DMS79 (cell line): ENCODE measurements around the gene PRR13.
"Not testable (repeated sequence)": the region's sequence is repeated elsewhere in the genome, so short reads cannot be mapped to it uniquely, and the experiment has no call there.

Experiments used
- DNase-seq: peaks from one replicate; lab custom pipeline; 2025; lab: John Stamatoyannopoulos, UW

Gene PRR13

DNA sequence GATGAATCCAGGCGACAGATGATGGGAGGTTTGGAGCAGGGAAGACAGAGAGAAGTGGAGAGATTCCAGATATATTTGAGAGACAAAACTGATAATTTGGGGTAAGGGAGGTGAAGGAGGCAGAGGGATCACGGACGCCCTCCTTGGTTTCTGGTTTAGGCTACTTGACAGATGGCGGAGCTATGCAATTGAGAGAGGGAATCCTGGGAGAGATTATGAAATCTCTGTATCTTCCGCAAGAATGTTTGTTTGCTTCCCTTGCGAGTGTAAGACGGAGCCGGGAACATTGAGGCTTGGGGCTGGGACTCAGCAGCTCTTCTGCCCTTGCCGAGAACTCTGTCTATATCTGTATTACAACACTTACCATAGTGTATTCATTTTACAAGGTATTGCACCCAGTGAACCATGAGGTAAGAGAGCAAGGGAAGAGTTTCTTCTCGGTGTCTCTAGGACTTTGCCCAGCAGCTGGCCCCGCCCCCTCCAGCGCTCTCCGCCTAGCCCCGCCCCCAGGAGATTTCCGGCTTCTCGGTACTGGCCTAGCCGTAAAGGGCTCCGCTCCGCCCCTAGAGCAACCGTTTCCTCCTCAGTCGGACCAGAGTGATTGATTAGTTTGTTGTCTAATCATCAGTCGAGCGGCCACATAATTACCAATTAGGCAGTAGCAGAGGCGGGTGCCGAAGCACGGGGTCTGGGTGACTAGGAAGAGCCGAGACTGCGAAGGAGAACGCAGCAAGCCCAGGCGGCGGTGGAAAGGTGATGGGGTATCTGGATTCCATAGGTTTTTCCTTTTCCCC is at the start of gene PRR13:
Gene PRR13 (plus strand): TSS at position 695 of the 794 bp plus-strand sequence. CDS start 981 bp downstream, outside the sequence.
- peak; percentile 91 for DNase-seq

DNA sequence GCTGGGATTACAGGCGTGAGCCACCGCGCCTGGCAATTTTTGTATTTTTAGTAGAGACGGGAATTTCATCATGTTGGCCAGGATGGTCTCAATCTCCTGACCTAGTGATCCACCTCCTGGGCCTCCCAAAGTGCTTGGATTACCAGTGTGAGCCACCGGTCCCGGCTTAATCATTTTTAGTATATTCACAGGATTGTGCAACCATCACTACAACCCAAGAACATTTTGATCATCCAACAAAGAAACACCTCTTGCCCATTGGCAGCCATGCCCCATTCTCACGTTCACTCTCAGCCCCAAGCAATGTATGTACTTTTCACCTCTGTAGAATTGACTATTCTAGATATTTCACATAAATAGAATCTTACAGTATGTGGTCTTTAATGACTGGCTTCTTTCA is 41.6 kb upstream of the PRR13 start:
- no peak for DNase-seq

DNA sequence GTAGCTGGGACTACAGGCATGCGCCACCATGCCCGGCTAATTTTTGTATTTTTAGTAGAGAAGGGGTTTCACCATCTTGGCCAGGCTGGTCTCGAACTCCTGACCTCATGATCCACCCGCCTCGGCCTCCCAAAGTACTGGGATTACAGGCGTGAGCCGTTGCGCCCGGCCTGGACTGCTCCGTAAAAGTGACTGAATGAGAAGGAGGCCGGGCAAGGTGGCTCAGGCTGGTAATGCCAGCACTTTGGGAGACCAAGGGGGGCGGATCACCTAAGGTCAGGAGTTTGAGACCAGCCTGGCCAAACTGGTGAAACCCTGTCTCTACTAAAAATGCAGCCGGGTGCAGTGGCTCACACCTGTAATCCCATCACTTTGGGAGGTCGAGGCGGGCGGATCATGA is 39.2 kb upstream of the PRR13 start:
- not testable (repeated sequence) for DNase-seq

GRCh38 chr12:53402871-53403270 is 38.7 kb upstream of the PRR13 start:
- DNase-seq: no peak

- no peak for DNase-seq
These were observed 30.6 kb upstream of the PRR13 start for GRCh38 chr12:53410951-53411350.

GRCh38 chr12:53413485-53414204 is 27.9 kb upstream of the PRR13 start:
- no peak for DNase-seq

DNA sequence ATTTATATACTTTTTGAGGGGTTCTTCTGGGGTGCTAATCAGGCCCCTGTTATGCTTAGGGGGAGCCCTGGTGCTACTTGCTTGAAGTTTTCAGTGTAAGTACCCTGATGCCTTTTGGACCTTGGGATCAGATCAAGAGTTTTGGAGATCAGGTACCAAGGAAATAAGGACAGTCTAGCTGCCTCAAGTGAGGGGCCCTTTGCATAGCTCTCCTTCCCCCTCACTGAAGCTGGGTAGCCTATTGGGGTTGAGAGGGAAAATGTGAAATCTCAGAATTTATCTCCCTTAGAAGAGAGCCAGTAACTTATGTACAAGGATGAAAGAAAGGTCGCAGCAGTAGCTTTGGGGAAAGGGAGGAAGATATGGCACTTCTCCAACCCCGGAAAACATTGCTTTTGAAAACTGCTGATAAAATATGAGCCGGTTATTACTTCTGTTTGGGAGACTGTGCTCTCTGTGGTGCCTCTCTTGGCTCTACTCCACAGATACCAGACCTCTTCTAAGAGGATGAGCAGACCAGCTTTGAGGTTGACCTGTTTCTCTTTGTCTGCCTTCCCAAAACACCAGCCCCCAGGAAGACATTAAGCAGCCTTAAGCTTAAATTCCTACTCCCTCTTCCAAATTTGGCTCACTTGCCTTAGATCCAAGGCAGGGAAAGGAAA is 26.6 kb upstream of the PRR13 start:
- no peak for DNase-seq

DNA sequence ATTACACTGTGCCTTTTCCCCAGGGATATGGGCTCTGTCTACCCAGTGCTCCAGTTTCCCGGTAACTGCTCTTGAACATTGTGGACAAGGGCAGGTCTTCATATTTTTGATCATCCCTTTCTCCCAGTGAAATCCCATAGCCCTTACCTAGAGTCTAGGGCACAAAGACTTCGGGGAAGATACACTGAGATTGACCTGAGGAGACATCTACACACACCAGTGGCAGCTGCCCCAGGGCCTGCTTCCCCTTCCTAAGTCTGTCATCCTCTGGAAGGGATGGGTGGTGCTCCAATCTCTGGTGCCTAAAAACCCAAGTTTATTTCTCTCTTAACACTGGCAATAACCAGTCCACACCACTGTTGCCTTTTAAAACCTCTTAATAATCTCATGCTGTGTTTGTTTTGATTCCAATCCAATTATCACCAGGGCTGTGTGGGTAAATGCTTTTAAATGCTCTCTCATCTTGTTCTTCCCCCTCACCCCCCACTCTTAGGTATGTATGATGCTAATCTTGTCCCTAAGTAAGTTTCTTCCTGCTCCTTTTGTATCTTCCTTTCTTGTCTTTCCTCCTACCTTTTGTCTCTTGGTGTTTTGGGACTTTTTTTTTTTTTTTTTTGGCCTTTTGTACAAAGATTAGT is 25.7 kb upstream of the PRR13 start:
- DNase-seq: not testable (repeated sequence)

DNA sequence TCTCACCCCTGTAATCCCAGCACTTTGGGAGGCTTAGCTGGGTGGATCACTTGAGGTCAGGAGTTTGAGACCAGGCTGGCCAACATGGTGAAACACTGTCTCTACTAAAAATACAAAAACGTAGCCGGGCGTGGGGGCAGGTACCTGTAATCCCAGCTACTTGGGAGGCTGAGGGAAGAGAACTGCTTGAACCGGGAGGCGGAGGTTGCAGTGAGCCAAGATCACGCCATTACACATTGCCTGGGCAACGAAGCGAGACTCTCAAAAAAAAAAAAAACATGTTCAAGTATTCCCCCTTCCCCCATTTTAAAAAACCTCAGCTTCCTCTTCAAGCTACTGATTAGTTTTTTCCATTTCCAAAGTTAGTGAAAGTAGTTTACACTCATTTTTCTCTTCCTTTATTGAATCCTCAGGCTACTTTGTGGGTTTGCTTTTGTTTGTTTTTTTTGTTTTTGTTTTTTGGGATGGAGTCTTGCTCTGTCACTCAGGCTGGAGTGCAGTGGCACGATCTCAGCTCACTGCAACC is 24.2 kb upstream of the PRR13 start:
- DNase-seq: not testable (repeated sequence)

DNA sequence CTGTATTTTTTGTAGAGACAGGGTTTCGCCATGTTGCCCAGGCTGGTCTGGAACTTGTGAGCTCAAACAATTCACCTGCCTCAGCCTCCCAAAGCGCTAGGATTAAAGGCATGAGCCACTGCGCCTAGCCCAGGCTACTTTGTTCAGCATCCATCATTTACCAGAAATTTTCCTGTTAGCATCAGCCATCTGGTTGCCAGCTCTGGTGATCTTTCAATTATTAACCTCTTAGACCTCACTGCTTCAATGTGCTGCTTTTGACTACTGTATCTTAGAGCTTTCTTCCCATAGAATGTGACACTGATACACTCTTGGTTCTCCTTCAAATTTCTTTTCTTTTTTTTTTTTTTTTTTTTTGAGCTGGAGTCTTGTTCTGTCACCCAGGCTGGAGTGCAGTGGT is 23.3 kb upstream of the PRR13 start:
- no peak for DNase-seq

- DNase-seq: no peak
These were observed 21.8 kb upstream of the PRR13 start for GRCh38 chr12:53419756-53420155.

- not testable (repeated sequence) for DNase-seq
These were observed 19.3 kb upstream of the PRR13 start for GRCh38 chr12:53422247-53422646.

DNA sequence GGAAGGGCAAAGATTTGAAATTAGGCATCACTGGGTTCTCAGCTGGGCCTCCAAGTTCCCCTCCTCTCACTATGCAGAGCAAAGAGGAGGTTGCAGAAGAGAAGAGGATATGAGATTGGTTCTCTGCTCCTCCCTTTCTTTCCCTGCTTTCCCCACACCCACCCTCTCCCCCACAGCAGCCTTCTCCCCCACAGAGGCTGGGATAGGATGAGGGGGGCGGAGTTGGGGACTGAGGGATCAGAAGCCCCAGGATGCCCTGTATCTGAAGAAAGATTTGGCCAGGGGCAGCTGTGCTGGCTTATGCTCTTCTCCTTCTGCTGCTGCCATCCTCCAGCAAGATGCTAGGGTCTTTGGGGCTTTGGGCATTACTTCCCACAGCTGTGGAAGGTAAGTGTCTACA is 17.9 kb upstream of the PRR13 start, which contains the start of gene AMHR2:
Gene AMHR2 (plus strand): TSS at position 259 of the 400 bp plus-strand sequence. CDS start 80 bp downstream, at position 339.
- DNase-seq: no peak

- DNase-seq: no peak
These were observed 16.7 kb upstream of the PRR13 start for GRCh38 chr12:53424626-53425514.

DNA sequence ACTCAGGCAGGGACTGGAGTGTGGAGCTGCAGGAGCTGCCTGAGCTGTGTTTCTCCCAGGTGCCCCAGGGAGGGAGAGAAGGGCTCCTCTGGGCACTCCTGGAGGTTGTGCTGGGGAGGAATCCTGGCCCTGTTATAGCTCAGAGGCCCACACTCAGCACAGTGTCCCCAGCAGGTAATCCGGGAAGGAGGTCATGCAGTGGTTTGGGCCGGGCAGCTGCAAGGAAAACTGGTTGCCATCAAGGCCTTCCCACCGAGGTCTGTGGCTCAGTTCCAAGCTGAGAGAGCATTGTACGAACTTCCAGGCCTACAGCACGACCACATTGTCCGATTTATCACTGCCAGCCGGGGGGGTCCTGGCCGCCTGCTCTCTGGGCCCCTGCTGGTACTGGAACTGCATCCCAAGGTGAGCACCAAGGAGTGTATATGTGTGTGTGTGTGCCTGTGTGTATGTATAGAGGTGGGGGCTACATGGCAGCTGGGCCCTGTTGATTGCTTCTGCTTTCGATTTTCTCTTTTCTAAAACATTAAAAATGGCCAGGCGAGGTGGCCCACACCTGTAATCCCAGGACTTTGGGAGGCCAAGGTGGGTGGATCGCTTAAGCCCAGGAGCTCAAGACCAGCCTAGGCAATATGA is 15.9 kb upstream of the PRR13 start:
- no peak for DNase-seq

GRCh38 chr12:53427905-53428594 is 13.5 kb upstream of the PRR13 start:
- DNase-seq: no peak

DNA sequence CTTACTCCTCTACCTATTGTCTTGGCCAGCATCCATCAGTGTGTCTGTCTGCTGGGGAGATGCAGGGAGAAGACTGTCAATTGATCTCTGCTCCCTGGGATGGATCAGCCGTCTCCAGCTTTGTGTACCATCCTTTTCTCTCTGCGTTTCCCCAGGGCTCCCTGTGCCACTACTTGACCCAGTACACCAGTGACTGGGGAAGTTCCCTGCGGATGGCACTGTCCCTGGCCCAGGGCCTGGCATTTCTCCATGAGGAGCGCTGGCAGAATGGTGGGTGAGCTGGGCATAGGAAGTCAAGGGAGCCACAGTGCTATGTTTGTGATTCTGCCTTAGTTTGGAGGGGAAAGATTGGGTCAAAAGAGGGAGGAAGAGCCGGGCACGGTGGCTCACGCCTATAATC is 12.8 kb upstream of the PRR13 start:
- DNase-seq: no peak

DNA sequence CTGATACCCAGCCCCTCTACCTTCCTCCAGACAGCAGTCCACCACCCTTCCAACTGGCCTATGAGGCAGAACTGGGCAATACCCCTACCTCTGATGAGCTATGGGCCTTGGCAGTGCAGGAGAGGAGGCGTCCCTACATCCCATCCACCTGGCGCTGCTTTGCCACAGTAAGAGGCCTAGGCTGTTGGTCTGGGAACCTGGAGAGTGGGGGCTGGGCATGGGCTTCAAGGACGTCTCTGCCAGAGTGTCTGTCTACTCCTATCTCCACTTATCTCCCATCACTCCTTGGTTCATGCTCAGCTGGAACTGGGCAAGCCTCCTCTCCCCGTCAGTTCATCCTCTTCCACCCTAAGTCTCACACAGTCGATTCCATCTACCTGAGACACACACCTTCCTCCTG is 11.4 kb upstream of the PRR13 start:
- no peak for DNase-seq

DNA sequence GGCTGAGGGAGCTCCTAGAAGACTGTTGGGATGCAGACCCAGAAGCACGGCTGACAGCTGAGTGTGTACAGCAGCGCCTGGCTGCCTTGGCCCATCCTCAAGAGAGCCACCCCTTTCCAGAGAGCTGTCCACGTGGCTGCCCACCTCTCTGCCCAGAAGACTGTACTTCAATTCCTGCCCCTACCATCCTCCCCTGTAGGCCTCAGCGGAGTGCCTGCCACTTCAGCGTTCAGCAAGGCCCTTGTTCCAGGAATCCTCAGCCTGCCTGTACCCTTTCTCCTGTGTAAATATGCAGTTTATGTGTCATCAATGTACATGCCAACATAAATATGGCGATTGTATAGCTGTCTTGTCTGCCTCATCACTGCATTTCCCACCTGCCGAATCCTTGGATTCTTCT is 10.3 kb upstream of the PRR13 start:
- DNase-seq: no peak

GRCh38 chr12:53435326-53435725 is 6.2 kb upstream of the PRR13 start:
- not testable (repeated sequence) for DNase-seq
